Uterus (tissue), 2 donors: ENCODE results near the gene UBE3A.

Experiments
- POLR2A ChIP-seq, 2 donors: fragments of 450-650 bp; IDR thresholded peaks; one replicate each; pipeline ENCODE4 v1.6.1; 2016; ENCODE audit warnings: antibody characterized with exemption in 2 of 2, mild to moderate bottlenecking in 1 of 2, moderate library complexity in 1 of 2
- TF ChIP-seq, protein P1 (sequence below), 4 experiments: fragments of 200-600 bp in 2 of 4; fragments of 450-650 bp in 2 of 4; sonication (generic) in 2 of 4; IDR thresholded peaks; one replicate each; pipeline ENCODE4 v1.5.1; 2016 to 2019; ENCODE audit warnings: antibody characterized with exemption in 4 of 4, mild to moderate bottlenecking in 2 of 4, moderate library complexity in 1 of 4

DNA sequence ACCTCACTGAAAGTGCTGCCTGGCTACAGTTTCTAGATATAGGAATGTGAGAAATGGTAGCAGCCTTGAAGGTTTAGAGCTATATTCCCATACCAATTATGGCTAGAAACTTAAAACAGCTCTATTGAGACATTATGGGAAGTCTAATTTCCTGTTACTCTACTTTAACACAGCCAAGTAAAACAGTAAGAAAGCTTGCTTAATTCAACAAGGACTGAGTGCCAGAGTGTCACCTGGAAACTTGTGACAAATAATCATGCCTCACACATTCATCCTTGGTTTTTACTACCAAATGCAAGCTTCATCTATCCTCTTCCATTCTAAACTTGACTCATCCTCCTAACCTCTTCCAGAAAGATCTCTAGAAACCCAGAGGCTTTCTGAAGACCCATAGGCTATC, 41.7 kb downstream of the UBE3A start:
- TF ChIP-seq, protein P1, sequence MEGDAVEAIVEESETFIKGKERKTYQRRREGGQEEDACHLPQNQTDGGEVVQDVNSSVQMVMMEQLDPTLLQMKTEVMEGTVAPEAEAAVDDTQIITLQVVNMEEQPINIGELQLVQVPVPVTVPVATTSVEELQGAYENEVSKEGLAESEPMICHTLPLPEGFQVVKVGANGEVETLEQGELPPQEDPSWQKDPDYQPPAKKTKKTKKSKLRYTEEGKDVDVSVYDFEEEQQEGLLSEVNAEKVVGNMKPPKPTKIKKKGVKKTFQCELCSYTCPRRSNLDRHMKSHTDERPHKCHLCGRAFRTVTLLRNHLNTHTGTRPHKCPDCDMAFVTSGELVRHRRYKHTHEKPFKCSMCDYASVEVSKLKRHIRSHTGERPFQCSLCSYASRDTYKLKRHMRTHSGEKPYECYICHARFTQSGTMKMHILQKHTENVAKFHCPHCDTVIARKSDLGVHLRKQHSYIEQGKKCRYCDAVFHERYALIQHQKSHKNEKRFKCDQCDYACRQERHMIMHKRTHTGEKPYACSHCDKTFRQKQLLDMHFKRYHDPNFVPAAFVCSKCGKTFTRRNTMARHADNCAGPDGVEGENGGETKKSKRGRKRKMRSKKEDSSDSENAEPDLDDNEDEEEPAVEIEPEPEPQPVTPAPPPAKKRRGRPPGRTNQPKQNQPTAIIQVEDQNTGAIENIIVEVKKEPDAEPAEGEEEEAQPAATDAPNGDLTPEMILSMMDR (IDR thresholded peaks at IDR 0.05) = no peak
- TF ChIP-seq POLR2A (IDR thresholded peaks at IDR 0.05) = no peak
